ENCODE data around the gene MAFG. TPM values are rescaled to one million over a fixed set of nuclear protein-coding genes. Genes with fewer than 3 reads are reported as not detected.

Gene MAFG
- total and polyA plus RNA-seq, 9 of the 15 experiments (the other 6 are each of a cell fraction or from before 2014, with no cell fraction given), result 1.1 to 58.1 (median 24.9) TPM

- TF ChIP-seq FUS (optimal IDR thresholded peaks at IDR 0.05; ENCODE audit: low read depth, low read length), result no peak
- TF ChIP-seq ZNF263 (CRISPR knock-in tag; IDR thresholded peaks at IDR 0.05; ENCODE audit: borderline replicate concordance), result peak; percentile 9; the same call in 1 of the 2 replicates
- TF ChIP-seq CHD2 (IDR thresholded peaks at IDR 0.05; ENCODE audit: low read depth, low read length), result peak; percentile 26; the same call in 1 of the 2 replicates
- 0 out of 2 replicates have a peak, but pooled peaks have one; percentile 8 for TF ChIP-seq LCOR (CRISPR knock-in tag; IDR thresholded peaks at IDR 0.05)
- peak; percentile 79 for TF ChIP-seq POLR2G (IDR thresholded peaks at IDR 0.05; ENCODE audit: low read depth, low read length)
- TF ChIP-seq KDM5B (IDR thresholded peaks at IDR 0.05; ENCODE audit: insufficient replicate concordance, low read depth, low read length), result peak; percentile 28
- TF ChIP-seq MYNN (IDR thresholded peaks at IDR 0.05), result peak; percentile 18; the same call in 1 of the 2 replicates
- no peak for TF ChIP-seq MYNN (CRISPR knock-in tag; IDR thresholded peaks at IDR 0.05)
- TF ChIP-seq POLR2AphosphoS2 (IDR thresholded peaks at IDR 0.05; ENCODE audit: low read length), result peak; percentile 82
- 0 out of 2 replicates have a peak, but pooled peaks have one; percentile 40 for TF ChIP-seq ZBTB7A (IDR thresholded peaks at IDR 0.05; ENCODE audit: borderline replicate concordance, control insufficient read depth, low read depth, low read length)
- TF ChIP-seq E2F8 (IDR thresholded peaks at IDR 0.05; ENCODE audit: low read depth, partially characterized antibody), result peak; percentile 14
- TF ChIP-seq TCF7L2 (IDR thresholded peaks at IDR 0.05; ENCODE audit: low read depth, low read length), result no peak
- 0 out of 2 replicates have a peak, but pooled peaks have one; percentile 29 for TF ChIP-seq RBFOX2 (IDR thresholded peaks at IDR 0.05; ENCODE audit: low read depth, low read length)
Measured at GRCh38 chr17:81931557-81932332, 4.2 kb upstream of the MAFG start (continued).
